DMS53 (cell line): ENCODE results near the gene TMOD1.

Experiments used
- DNase-seq: peaks from one replicate; lab custom pipeline; 2025; lab: John Stamatoyannopoulos, UW

TMOD1 gene

DNA sequence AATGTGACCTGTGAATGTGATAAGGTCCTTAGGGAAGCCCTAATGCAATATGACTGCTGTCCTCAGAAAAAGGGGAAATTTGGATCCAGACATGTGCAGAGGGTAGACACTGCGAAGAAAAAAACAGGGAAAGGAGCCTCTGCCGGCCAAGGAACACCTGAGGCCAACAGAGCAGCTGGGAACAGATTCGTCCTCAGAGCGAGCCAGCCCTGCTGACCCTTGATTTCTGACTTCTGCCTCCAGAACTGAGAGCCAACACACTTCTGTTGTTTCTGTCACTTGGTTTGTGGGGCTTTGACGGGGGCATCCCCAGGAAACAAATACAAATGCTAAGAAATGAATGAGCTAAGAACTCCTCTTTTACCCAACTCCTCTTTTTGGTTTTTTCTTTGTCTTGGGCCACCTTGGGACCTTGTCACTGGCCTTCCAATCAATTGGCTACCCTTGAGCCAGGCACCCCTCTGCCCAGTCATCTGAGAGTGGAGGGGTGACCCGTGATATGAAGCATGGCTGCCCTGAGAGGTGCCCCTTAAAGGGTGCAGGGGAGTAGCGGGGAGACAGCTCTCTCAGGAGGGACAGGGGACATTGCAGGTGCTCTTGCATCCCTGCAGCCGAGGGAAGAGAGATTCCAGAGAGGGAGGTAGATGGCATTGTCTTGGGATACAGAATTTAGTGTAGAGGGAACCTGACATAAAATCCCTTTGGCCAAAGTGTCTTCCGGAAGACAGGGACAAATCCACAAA is 16.9 kb downstream of the TMOD1 start:
- DNase-seq: no peak

DNA sequence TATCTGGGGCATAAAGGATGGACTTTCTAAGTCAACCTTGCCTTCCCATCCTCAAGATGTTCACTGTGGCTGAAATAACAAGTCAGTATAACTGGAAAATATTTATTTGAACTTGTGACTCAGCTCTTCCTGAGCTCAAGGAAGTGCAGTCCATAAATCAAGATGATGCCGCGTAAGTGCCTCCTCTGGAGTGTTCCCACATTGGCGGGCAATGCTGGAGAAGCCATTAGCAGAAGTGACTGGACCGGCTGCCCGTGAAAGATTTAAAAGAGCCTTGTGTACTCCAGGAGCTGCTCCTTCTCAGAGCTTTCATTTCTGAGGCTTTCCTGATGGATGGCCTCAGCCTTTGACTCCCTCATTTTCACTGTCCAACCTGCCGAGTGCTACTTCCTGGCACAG is 17.4 kb downstream of the TMOD1 start:
- peak; percentile 69 for DNase-seq

DNA sequence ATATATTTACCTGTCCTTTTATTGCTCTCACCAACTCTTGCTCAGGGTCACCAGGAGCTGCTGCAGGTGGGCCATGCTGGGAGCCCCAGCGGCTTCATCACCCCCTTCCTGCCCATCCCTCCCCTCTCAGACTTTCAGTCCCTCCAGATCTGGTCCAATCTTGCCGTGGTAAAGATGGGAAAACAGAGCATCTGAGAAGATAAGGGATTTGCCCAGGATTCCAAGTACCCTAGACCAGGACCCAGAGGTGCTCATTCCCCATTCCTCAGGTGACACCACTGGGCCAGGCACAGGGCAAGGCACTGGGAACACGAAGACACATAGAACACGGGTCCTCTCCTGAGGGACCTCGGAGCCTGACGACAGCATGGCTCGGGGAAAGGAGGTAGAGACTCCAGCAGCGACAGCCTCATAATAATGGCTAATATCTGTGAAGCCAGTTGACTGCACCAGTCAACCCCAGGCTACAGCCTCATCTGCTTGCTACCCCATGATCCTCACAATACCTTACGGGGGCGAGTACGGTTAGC is 18.0 kb downstream of the TMOD1 start:
- no peak for DNase-seq

DNA sequence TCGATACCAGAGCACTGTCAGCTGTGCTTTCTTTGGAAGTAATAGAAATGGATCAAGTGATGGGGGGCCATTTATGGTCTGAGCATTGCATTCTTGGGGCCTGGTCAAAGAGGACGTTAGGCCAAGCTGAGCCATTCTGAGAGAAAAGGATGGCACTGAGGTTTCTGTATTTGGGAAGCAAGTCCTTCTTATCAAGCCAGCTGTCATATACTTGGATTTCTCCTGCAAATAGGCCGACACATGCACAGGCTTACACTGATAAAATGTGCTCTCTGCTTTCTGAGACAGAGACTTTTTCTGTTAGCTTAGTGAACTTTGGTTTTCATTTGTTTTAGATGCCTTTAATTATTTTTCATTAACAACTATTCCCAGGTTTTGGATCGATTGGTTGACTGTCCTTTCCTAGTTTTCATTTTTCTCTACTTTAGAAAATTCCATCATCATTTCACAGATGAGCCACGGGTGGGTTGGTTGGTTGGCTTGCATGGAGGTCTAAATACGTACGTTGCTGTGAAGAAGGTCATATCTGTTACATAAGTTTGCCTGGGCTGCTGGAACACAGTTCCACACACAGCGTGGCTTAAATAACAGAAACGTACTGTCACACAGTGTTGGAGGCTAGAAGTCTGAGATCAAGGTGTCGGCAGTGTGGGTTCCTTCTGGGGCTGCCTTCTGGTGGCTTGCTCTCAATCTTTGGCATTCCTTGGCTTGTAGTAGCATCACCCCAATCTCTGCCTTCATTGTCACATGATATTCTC is 20.3 kb downstream of the TMOD1 start:
- DNase-seq: no peak

DNA sequence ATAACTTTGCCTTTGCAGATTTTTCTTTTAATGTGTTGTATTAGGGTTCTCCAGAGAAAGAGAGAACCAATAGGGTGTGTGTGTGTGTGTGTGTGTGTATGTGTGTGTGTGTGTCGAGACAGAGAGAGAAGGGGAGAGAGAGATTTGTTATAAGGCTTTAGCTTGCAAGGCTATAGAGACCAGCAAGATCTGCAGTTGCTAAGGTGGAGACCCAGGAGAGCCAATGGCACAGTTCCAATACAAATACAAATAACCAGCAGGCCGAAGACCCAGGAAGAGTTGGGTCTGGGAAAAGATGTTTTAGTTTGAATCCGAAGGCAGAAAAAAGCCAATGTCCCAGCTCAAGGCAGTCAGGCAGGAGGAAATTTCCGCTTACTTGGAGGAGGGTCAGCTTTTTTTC is 23.0 kb downstream of the TMOD1 start:
- peak; percentile 27 for DNase-seq

DNA sequence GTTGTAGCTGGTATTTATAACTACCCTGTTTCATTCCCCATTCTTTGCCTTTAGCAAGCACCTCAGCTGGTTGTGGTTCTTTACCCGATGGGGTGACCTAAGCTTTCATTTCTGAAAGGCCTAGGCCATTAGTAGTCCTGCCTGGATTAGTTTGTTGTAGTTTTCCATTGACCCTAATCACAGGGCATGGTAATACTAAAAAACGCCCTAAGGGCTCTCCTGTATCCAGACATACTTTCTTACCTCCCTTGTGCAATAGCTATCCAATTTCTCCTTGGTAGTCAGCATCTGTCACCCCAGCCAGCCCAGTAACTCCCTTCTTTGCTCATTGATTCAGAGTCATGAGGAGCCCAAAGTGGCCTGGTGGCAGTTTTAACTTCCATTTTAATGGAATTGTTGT is 24.0 kb downstream of the TMOD1 start:
- no peak for DNase-seq

DNA sequence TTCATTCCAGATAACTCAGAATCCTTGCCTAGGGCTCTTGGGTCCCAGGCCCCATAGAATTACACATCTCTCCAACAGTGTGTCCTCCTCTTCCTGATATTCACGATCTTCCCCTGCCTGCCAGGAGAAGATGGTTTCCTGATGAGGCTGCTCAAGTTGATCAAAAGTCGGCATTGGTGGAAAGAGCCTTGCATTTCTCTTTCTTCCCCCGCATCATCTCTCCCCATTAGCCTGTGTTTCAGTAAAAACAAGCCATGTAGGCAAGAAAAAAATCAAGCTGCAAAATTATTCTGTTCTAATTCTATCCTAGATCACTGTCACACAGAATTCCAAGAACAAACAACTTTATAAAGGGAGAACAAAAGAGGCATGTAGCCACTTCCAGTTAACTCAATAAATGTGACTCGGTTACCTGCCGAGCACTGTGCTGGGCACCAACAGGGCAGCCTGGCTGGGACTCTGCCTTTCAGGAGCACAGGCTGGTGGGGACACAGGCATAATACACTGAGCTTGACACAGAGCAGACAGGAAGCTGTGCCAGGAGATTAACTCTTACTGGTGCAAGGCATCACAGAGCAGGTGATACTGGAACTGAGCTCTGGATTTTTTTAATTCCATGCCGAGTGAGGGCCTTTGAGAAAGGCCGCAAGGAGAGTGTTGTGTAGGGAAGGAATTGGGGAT is 25.6 kb downstream of the TMOD1 start:
- DNase-seq: no peak

DNA sequence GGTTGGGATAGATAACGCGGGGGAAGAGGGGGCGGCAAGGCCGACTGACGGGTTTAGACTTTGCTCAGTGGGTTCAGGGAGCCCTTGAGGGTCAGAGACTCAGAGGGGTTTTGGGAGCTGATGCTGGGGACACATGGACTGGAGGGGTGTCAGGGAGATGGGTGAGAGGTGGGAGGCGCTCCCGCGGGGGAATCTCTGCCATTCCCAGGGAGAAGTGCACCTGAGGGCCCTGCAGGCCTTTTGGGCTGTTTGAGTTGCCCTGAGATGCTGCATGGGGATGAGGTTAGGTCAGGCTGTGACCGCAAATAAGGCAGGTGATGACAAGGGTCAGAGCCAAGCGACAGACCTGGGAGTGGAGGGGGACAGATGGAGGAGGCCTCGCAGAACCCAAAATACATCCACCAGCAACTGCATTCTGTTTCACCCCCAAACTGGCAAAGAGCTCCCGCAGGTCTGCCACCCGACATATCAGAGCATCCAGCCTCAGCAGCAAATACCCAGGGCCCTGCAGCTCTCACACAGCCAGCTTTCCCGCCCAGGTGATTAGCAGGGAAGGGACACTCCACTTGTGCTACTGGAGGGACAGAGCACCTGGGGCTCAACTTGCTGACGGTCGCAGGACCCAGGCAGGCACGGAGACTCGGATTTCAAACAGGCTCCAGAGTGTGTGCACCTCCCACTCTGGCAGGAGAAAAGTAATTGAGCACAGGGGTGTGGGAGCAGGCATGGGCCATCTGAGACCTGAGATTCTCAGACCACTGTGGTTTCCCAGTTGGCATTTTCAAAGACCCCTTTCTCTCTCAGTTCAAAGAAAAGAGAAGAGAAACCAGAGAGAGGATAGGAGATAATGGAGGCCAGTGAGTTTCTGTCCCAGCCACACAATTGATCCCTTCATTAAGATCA is 26.4 kb downstream of the TMOD1 start:
- DNase-seq: no peak

DNA sequence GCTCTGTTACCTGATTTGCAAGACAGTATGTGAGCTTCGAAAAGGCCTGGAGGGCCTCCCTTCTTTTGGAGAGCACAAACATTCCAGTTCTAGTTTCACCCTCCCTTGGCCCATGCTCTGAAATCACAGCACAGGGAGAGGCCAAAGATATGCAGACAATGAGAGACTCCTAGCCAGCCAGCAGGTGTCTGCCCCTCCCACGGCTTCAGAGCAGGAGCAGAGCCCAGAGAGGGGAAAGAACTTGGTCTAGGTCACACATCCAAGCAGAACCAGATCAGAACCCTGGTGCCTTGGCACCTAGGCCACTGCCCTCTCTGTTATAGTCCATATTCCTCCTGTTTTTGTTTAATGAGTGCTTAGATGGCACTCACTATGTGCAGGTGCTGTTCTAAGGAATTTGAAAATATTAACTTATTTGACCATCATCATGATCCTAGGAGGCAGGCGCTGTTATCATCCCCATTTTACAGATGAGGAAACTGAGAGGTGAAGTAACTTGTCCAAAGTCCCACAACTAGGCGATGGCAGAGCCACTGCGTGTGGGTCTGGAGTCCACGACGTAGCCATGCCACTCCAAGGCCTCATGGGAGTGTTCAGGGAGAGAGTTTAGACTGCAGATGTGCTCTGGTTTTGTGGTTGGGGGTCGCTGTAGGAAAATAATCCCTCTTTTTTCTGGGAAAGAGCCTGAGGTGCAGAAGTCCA is 27.2 kb downstream of the TMOD1 start:
- no peak for DNase-seq

DNA sequence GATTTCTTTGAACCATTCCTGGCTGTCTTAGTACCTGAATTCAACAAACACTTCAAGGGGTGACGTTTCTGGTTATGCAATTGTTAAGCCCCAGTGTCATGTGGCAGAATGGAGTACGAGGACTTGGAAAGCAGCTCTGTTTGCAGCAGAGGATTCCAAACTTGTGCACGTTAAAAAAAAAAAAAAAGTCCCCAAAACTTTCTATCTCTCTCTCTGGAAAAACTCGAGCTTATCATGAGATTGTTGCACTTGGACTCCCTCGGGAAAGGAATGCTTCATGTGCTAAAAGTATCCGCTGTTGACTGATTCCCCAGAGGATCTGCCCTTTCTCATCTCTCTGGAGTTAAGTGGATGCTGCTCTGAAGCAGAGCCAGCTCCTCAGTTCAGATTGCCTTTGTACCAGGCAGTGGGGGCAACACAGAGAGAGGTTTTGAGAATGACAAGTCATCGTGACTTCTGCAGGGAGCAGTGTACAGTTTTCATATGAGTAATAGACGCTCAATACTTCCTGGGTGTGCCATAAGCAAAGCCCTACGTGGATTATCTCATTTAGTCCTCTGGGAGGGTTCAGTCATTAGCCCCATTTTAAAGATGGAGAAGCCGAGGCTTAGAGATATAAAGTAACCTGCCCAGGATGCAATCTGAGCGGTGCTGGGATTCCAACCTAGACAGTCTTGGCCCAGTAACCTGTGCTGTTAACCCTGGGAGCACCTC is 28.1 kb downstream of the TMOD1 start:
- DNase-seq: no peak

DNA sequence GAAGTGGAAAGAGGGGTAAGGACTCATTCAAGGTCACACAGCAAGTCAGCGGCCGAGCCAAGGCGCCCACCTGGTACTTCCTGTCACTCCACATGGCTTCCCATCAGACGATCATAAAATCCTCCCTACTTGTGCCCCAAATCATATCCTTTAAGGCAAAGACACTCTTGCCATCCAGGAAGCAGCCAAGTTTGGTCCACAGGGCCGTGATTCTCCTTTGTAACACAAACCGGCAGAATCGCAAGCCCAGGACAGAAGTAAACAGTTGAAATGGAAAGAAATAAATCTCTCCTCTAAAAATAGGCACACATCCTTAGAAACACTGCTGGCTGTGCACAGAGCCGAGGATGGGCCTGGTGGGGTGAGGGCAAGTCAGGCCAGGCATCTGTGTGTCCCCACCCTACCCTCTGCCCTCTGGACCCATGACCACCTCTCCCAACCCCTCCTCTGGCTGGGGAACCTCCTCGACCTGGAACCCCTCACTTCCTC is 30.5 kb downstream of the TMOD1 start:
- no peak for DNase-seq

DNA sequence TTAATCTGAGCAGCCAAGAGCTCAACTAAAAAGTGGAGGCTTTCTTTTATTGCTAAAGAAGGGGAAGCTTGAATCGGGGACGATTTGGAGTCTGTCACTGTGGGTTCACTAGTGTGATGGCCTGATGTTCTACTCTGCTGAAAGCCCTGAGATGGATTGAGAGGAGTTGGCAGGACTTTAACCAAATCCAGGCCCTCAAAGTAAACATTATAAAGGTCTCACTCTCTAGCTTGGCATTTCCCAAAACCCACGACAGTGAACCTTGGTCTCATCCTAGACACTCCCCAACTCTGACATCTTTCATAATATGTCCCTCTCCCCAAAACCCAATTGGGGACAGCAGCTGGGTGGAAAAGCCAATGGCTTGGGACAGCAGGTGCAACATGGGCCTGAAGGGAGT is 32.7 kb downstream of the TMOD1 start:
- no peak for DNase-seq

DNA sequence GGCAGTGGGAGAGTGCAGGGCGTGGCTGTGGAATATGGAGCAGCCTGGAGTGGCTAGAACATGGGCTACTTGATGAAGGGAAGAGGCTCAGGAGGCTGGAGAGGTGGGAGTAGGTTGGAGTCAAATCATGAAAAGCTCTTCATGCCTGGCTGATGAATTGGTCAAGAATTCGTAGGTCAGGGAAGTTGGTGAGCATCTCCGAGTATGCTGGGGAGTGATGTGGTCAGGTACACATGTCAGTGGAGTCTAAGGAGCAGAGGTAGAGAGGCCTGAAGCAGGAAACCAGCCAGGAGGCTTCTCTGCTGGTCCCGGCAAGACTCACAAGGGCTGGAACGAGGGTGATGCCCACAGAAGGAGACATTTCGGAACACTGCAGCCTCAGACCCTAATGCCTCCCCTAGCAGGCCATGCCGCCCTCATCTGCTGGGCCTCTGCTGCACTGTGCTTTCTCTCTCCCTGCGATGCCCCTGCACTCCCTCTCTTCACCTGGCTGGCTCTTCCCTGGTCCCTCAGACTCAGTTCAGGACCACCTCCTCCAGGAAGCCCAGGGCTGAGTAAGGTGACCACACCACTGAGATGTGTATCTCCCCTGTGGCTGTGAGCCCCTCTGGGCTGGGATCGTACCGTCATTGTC is 33.6 kb downstream of the TMOD1 start:
- no peak for DNase-seq

DNA sequence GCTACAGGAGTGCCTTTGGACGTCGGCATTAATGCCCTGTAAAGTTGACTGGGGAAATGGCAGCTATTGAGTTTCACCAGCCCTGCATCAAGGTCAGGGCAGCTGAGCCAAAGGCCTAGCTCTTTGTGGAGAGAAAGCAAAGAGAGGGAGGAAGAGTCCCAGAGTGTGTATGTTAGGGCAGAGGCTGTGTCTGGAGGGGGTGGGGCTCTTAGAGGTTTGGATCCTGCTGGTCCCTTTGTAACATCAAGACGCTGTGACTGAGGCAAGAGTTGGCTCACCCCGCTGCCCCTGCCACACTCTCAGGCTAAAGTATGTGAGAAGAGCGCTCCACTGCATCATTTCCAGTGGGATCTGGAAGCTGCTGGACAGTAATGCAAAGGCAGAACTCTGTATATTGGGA is 34.3 kb downstream of the TMOD1 start:
- DNase-seq: no peak

DNA sequence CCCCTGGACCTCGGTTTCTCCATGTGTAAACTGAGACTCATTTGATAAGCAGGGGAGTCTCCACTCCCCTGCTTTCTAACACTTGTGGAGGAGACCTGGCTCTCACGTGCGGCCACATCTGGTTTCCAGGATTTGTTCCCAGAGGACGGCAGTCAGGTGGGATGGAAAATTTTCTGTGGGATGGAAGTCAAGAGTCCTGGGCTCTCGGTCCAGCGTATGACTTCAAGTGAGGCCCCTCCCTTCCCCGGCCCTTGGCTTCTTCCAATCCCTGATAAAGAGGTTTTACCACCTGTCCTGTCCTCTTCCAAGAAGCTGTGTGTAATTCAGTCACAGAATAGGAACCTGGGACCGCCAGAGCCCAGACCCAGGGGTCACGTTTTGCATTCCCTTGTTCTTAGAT is 35.0 kb downstream of the TMOD1 start:
- DNase-seq: no peak

DNA sequence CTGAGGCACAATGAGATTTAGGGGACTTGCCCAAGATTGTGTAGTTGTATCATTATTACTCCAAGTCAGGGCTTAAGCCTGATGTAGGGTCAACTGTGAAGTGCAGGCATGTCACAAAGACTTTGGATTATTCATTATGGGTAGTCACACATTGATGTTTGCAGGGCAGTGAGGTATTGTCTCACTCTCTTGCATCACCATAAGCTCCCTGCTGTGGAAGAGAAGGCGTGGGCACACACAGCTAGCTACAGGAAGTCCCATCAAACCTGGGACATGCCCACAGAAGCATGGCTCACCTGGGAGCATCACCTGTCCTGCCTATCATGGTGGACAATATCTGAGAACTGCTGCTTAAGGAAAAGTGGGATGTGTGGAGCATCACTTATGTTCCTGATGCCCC is 42.1 kb downstream of the TMOD1 start:
- DNase-seq: peak; percentile 40

DNA sequence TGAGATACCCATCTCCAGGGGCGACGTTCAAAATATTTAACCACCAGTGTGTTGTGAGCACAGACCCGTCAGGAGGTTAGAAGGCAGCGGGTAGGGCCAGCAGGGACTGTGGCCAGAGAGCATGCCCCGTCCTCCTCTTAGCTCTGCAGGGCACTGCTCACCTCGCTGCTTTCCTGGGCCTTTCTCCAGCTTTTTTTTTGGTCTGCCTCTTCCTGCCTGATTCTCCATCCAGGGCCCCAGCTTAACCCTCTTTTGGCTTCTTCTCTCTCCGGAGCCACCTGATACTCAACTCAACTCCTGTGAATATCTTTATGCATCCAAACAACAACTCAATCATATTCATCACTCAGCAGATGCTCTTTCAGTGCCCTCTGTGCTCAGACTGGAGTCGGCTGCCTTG is 44.0 kb downstream of the TMOD1 start:
- peak; percentile 17 for DNase-seq

DNA sequence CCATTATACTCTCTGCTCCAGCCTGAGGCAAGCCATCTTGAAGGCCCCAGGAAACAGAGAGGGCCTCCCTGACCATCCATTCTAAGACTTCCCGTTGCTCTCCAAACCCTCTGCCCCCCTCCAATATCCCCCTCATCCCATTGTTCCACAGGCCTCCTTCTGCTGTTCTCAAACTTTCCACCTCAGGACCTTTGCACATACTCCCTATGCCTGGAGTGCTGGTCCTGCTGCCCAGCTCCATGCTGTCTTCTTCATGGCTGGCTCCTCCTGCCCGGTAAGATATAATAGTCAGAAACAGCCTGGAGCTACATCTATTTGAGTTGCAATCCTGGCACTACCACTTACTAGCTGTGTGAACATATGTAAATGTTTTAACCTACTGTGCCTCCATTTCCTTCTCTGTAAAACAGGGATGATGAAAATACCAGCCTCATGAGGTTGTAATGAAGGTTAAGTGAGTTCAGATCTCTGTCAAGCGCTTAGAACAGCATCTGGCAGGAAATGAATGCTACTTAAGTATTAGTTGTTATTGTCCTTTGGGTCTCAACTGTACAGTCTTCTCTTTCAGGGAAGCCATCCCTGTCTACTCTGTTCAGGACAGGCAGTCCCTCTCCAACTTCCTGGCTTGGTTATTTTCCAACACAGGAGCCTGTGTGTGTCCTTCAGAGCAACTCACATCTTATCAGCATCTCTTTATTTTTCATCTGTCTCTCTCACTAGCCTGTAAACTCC is 45.8 kb downstream of the TMOD1 start:
- DNase-seq: no peak

DNA sequence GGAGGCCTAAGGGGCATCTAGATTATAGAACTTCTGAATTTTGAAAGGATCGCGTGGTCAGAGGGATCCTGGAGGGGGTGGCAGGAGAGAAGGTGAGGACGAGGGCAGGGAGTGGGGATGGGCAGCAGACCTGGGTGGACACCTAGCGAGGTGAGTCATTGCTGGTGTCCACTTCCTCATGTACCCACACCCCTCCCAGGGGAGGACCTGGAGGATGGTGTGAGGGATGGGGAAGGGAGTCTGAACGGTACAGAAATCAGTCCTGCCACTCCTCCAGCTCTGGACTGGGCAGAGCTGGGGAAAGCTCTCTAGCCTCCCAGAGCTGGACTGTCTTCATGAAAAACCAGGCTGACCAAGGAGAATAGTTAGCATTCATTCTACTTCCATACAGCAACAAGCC is 46.9 kb downstream of the TMOD1 start:
- no peak for DNase-seq
